ENCODE results near the gene TK1.
"Not testable (repeated sequence)": the region's sequence is repeated elsewhere in the genome, so short reads cannot be mapped to it uniquely, and the experiment has no call there.

TK1 gene

GRCh38 chr17:78147315-78147998 lies 39.4 kb downstream of the TK1 start:
- DNase-seq, result no peak

GRCh38 chr17:78146881-78147280 lies 40.0 kb downstream of the TK1 start:
- DNase-seq, result no peak

GRCh38 chr17:78146471-78146869 lies 40.4 kb downstream of the TK1 start:
- DNase-seq, result no peak

- DNase-seq, result no peak
Observed at GRCh38 chr17:78144736-78145641, 41.9 kb downstream of the TK1 start.

GRCh38 chr17:78144147-78144719 lies 42.6 kb downstream of the TK1 start:
- DNase-seq, result no peak

GRCh38 chr17:78143214-78144146 lies 43.4 kb downstream of the TK1 start:
- DNase-seq, result no peak

GRCh38 chr17:78142119-78142861 lies 44.6 kb downstream of the TK1 start:
- DNase-seq, result no peak

GRCh38 chr17:78141437-78142118 lies 45.3 kb downstream of the TK1 start:
- DNase-seq, result no peak

GRCh38 chr17:78140169-78141051 lies 46.4 kb downstream of the TK1 start:
- no peak for DNase-seq

GRCh38 chr17:78139861-78140168 lies 47.0 kb downstream of the TK1 start:
- DNase-seq, result not testable (repeated sequence)

- no peak for DNase-seq
Observed at GRCh38 chr17:78138204-78139060, 48.4 kb downstream of the TK1 start.

- no peak for DNase-seq
Observed at GRCh38 chr17:78137392-78138203, 49.3 kb downstream of the TK1 start.

- DNase-seq, result no peak
Observed at GRCh38 chr17:78135858-78136500, 50.9 kb downstream of the TK1 start.

- no peak for DNase-seq
Observed at GRCh38 chr17:78134899-78135385, 51.9 kb downstream of the TK1 start.

- no peak for DNase-seq
Observed at GRCh38 chr17:78133971-78134898, 52.6 kb downstream of the TK1 start.

- no peak for DNase-seq
Observed at GRCh38 chr17:78133179-78133951, 53.5 kb downstream of the TK1 start.
